Spleen (tissue), 11 donors: ENCODE data around the gene MAP3K14. TPM values are rescaled to one million over a fixed set of nuclear protein-coding genes. Genes with fewer than 3 reads are reported as not detected.

ENCODE experiments used
- DNase-seq: peaks from one replicate; pipeline ENCODE4 v3.0.0-alpha.2; 2020
- H3K27ac ChIP-seq, 8 donors: fragments of 200-600 bp; sonication (generic) in 7 of 8; 1 replicate in 4 of 8; 2 replicates in 4 of 8; pipeline versions ENCODE4 v1.5.0 to v1.8.0; 2016 to 2021; ENCODE audit warnings: inconsistent platforms in 4 of 8, mild to moderate bottlenecking in 4 of 8, moderate library complexity in 1 of 8
- H3K27me3 ChIP-seq, 7 donors: fragments of 200-600 bp; sonication (generic) in 6 of 7; replicated peaks in 1 of 7; 1 replicate in 4 of 7; 2 replicates in 3 of 7; pipeline versions ENCODE4 v1.5.0 to v1.8.0; 2016 to 2021; ENCODE audit warnings: inconsistent platforms in 3 of 7, mild to moderate bottlenecking in 1 of 7
- H3K36me3 ChIP-seq, 6 donors: fragments of 200-600 bp; sonication (generic) in 5 of 6; 1 replicate in 4 of 6; 2 replicates in 2 of 6; pipeline versions ENCODE4 v1.5.0 to v1.8.0; 2016 to 2021; ENCODE audit warnings: inconsistent platforms in 2 of 6
- H3K4me1 ChIP-seq, 6 donors: fragments of 200-600 bp; sonication (generic) in 5 of 6; 1 replicate in 3 of 6; 2 replicates in 3 of 6; pipeline versions ENCODE4 v1.5.0 to v1.8.0; 2016 to 2021; ENCODE audit warnings: inconsistent platforms in 3 of 6
- H3K4me3 ChIP-seq, 8 donors: fragments of 200-600 bp; sonication (generic) in 7 of 8; 1 replicate in 4 of 8; 2 replicates in 4 of 8; pipeline versions ENCODE4 v1.5.0 to v1.8.0; 2016 to 2021; ENCODE audit warnings: inconsistent platforms in 4 of 8, mild to moderate bottlenecking in 4 of 8, moderate library complexity in 2 of 8
- H3K9me3 ChIP-seq, 8 donors: fragments of 200-600 bp; sonication (generic) in 7 of 8; 1 replicate in 4 of 8; 2 replicates in 4 of 8; pipeline versions ENCODE4 v1.5.0 to v1.8.0; 2016 to 2021; ENCODE audit warnings: inconsistent platforms in 4 of 8
- CTCF ChIP-seq, 11 experiments: fragments of 200-600 bp in 7 of 11; fragments of 450-650 bp in 4 of 11; sonication (generic) in 4 of 11; IDR thresholded peaks in 8 of 11; conservative IDR thresholded peaks in 3 of 11; 1 replicate in 7 of 11; 2 replicates in 4 of 11; pipeline versions ENCODE4 v1.4.0 to v1.8.0; 2016 to 2021; ENCODE audit warnings: antibody characterized with exemption in 11 of 11, inconsistent platforms in 4 of 11, mild to moderate bottlenecking in 1 of 11
- POLR2A ChIP-seq, 3 donors: fragments of 450-650 bp; IDR thresholded peaks; one replicate each; pipeline ENCODE4 v1.5.1; 2017; ENCODE audit warnings: antibody characterized with exemption in 3 of 3, mild to moderate bottlenecking in 1 of 3
- POLR2AphosphoS5 ChIP-seq, 3 donors: sonication (generic); formaldehyde crosslinking; IDR thresholded peaks; one replicate each; pipeline ENCODE4 v1.5.1; 2017; ENCODE audit warnings: antibody characterized with exemption in 3 of 3
- WGBS, 5 donors: extraction: QIAGEN DNeasy Blood & Tissue Kit in 3 of 5; methylation state at CpG; one replicate each; pipeline versions ENCODE4 v1.1.5 to v1.1.7; 2013 to 2018; 5-methylcytosine and 5-hydroxymethylcytosine counted together
- intact Hi-C: fragments of 100-400 bp; cut with DNase I; formaldehyde crosslinking; loops from one replicate; pipeline ENCODE4 v1.15.0; 2023; ENCODE audit warnings: low total_unique reads
- polyA plus RNA-seq, 3 donors: library from polyadenylated mRNA; stranded (reverse); fragments of 200-250 nt; gene quantifications; one replicate each; pipeline ENCODE4 v1.2.1, GENCODE V29; 2013
- total RNA-seq, 7 donors: library from RNA; depleted of rRNA in 3 of 7; stranded (reverse); fragments of >200 nt in 3 of 7; fragmentation: NEBNext Ultra II Directional in 4 of 7; extraction: Animal tissue kit (Norgen Biotek cat#: 25700) in 4 of 7; gene quantifications; one replicate each; pipeline versions ENCODE4 v1.1.0 to v1.2.1, GENCODE V29; 2016 to 2021
- donor health status: healthy with polysubstance abuse.
- donor health status: DM: no; HTN: no; CAD: no; lungs with moderate emphysema.
- donor health status: DM: no; HTN: no; CAD: no.
- donor health status: Bipolar disorder and iron deficiency.
- donor health status: healthy.
- donor health status: DM: no; HTN: no; CAD: no.
- donor health status: DM: yes; HTN: yes; CAD: no.

The MAP3K14 gene
- total and polyA plus RNA-seq, 10 donors = 17.3 to 36.3 (median 28.0) TPM

DNA sequence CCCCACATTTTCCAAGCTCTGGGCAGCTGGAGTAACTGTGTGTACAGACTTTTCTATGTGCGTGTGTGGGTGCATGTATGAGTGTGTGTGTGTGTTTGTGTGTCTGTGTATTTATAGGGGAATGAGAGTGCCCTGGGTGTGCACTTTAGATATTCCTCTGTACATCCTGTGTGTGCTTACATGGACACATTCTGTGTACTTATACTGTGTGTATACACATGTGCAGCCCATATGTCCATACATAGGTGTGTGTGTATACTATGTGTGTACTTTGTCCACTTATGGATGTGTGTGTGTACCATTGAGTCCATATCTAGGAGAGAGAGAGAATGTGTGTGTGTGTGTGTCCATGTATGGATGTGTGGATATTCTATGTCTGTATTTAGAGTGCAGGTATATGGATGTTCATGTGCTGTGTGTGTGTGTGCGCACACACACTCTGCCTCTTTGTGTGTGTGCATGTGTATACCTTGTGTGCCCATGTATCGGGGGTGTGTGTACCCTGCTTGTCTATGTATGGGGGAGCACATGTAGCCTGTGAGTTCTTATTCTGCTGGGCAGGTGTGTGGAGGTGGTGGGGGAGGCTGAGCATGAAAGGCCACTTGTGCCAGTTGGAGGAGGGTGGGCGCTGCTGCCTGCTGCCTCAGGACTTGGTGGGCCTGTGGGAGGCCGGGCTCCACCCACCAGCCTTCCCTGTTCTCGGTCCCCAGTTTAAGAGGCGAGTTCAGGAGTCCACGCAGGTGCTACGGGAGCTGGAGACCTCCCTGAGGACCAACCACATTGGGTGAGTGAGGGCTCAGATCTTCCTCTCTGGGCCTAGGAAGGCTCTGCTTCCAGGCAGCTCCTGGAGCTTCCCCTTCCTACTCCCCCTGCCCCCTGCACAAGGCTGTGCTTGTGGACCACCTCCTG is 84.1 kb downstream of the MAP3K14 start:
- intact Hi-C loops = no loop called here
- Histone ChIP-seq H3K36me3 (peaks cover 0 to 77% (median 31%) of the 10 kb centered on the region in 6 donors), H3K9me3 (no peaks in the 10 kb centered on the region), H3K27me3 (peaks cover 0 to 10% (median 0%) of the 10 kb centered on the region in 7 donors), H3K27ac (peak overlapping the region in 3 of 8 donors; percentile 23 to 99 (median 72)), H3K4me1 (peaks cover 27 to 87% (median 69%) of the 10 kb centered on the region in 6 donors), H3K4me3 (no peak overlapping the region)
- WGBS, 5 donors = 87 to 97% (median 91%) methylated on average over 9 of the region's 9 CpGs
- TF ChIP-seq CTCF (IDR thresholded peaks at IDR 0.05 in 8 of 11, conservative IDR thresholded peaks at IDR 0.05 in 3 of 11) = no peak
- no peak for TF ChIP-seq POLR2A (IDR thresholded peaks at IDR 0.05)
- peak in 1 of 3 donors; percentile 10 for TF ChIP-seq POLR2AphosphoS5 (IDR thresholded peaks at IDR 0.05)
- peak; percentile 66 for DNase-seq

- peak overlapping the region in 1 of 8 donors; percentile 80 for H3K4me3 ChIP-seq
- intact Hi-C loops = no loop called here
- DNase-seq = peak; percentile 85
- TF ChIP-seq POLR2AphosphoS5 (IDR thresholded peaks at IDR 0.05) (peak in 2 of 3 donors; percentile 10 to 47), POLR2A (IDR thresholded peaks at IDR 0.05) (no peak), CTCF (IDR thresholded peaks at IDR 0.05 in 8 of 11, conservative IDR thresholded peaks at IDR 0.05 in 3 of 11) (peak in 8 of 11 experiments; percentile 26 to 63 (median 49))
- peaks cover 0 to 10% (median 0%) of the 10 kb centered on the region in 7 donors for H3K27me3 ChIP-seq
- 75 to 88% (median 79%) methylated on average over 13 to 19 of the region's 19 CpGs for WGBS, 5 donors
- no peaks in the 10 kb centered on the region for H3K9me3 ChIP-seq
- peak overlapping the region in 5 of 8 donors; percentile 95 to 99 (median 97) for H3K27ac ChIP-seq
- H3K4me1 ChIP-seq = peaks cover 32 to 99% (median 80%) of the 10 kb centered on the region in 6 donors
- peaks cover 0 to 65% (median 20%) of the 10 kb centered on the region in 6 donors for H3K36me3 ChIP-seq
Observed at GRCh38 chr17:45231481-45232116, 85.2 kb downstream of the MAP3K14 start.

GRCh38 chr17:45230787-45231480 is 85.9 kb downstream of the MAP3K14 start:
- Histone ChIP-seq H3K27me3 (peaks cover 0 to 6% (median 0%) of the 10 kb centered on the region in 7 donors), H3K36me3 (peaks cover 0 to 59% (median 16%) of the 10 kb centered on the region in 6 donors), H3K9me3 (no peaks in the 10 kb centered on the region), H3K27ac (peak overlapping the region in 6 of 8 donors; percentile 95 to 99 (median 96)), H3K4me3 (peak overlapping the region in 1 of 8 donors; percentile 80), H3K4me1 (peaks cover 35 to 100% (median 85%) of the 10 kb centered on the region in 6 donors)
- WGBS, 5 donors = 67 to 88% (median 72%) methylated on average over 4 to 12 of the region's 12 CpGs
- intact Hi-C loops = no loop called here
- peak; percentile 77 for DNase-seq
- TF ChIP-seq POLR2A (IDR thresholded peaks at IDR 0.05) = no peak
- TF ChIP-seq CTCF (IDR thresholded peaks at IDR 0.05 in 8 of 11, conservative IDR thresholded peaks at IDR 0.05 in 3 of 11) = no peak
- no peak for TF ChIP-seq POLR2AphosphoS5 (IDR thresholded peaks at IDR 0.05)
